HG02610 (cell line): ENCODE data around the gene LHX4.

Experiments
- ATAC-seq: cut with Tn5 transposase; IDR thresholded peaks from one replicate; pipeline ENCODE4 v1.9.1; 2021; ENCODE audit warnings: mild to moderate bottlenecking, moderate library complexity; ENCODE audit not compliant: unreplicated experiment

The LHX4 gene

DNA sequence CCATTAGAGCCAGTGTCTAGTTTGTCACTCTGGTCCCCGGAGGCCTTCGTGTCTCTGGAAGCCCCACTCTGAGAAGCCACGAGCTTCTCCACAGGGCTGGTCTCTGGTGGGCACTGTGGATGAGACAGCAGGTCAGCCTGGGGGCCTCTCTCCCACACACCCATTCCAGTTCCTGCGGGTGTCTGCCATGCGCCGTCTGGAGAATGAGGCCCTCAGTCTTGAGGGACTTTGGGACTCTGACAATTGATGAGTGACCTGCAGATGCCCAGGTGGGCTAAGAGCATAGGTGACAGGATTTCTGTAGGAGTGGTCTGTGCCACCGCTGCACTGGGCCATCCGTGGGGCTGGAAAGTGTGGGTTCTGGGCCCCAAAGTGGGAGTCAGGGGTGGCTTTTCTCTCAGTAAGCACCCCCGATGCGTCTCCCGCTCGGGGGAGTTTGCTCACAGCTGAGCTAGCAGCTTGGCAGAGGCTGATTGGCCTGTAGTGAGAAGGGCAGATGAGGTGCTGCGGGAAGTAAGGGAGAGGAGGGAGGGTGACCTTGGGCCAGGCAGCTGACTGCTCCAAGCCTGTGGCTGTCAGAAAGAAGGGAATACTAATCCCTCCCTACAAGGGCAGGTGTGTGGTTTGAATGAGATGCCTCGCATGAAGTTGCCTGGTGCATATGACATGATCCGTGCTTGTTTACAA, 26.4 kb downstream of the LHX4 start:
- ATAC-seq: no peak

GRCh38 chr1:180257028-180257386, 26.9 kb downstream of the LHX4 start:
- ATAC-seq: no peak

DNA sequence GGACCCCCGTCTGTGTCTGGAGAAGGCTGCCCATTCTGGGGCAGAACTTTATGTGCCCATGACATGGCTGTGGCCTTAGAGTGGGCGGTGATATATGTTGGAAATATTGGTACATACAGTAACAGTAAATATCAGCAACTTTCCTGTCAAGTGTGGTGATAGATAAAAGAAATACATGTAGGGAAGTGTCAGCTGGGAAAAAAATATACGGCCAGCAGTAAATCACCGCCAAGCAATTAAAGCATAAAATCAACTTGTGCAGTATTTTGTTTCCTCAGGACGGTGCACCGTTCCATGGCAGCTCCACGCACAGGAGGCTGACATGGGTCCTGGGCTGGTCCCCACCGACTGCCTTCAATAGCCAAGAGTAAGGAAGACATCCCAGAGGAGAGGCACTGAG, 27.4 kb downstream of the LHX4 start:
- no peak for ATAC-seq

- ATAC-seq: no peak
Observed at GRCh38 chr1:180258290-180258689, 28.2 kb downstream of the LHX4 start.

GRCh38 chr1:180258935-180259334, 28.9 kb downstream of the LHX4 start:
- ATAC-seq: no peak

GRCh38 chr1:180259431-180260338, 29.6 kb downstream of the LHX4 start:
- no peak for ATAC-seq

- no peak for ATAC-seq
Observed at GRCh38 chr1:180260541-180260940, 30.5 kb downstream of the LHX4 start.

- ATAC-seq: no peak
Observed at GRCh38 chr1:180261030-180261429, 31.0 kb downstream of the LHX4 start.

- no peak for ATAC-seq
Observed at GRCh38 chr1:180261524-180262155, 31.6 kb downstream of the LHX4 start.

- no peak for ATAC-seq
Observed at GRCh38 chr1:180262628-180263488, 32.8 kb downstream of the LHX4 start.

GRCh38 chr1:180264595-180264994, 34.5 kb downstream of the LHX4 start:
- no peak for ATAC-seq

- no peak for ATAC-seq
Observed at GRCh38 chr1:180265201-180265600, 35.1 kb downstream of the LHX4 start.

DNA sequence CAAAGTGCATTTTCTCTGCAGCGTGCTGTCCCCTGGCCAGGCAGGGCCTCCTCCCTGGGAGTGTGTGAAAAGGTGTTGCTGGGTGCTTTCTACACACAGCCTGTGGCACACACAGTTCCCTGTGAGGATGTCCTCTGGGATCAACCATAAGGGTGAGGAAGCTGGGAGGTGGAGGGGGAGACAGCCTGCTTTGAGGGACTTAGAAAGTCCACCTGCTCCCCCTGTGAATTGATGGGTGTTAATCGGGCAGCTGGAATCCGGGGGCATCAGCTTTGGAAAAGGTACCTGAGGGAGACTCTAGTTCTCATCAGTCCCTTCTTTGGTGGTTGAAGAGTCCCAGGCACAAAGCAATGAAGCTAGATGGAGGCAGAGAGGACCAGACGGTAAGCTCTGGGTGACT, 35.8 kb downstream of the LHX4 start:
- no peak for ATAC-seq

- no peak for ATAC-seq
Observed at GRCh38 chr1:180266275-180267210, 36.5 kb downstream of the LHX4 start.

GRCh38 chr1:180267211-180267561, 37.1 kb downstream of the LHX4 start:
- ATAC-seq: no peak

- ATAC-seq: no peak
Observed at GRCh38 chr1:180267761-180268555, 37.9 kb downstream of the LHX4 start.

DNA sequence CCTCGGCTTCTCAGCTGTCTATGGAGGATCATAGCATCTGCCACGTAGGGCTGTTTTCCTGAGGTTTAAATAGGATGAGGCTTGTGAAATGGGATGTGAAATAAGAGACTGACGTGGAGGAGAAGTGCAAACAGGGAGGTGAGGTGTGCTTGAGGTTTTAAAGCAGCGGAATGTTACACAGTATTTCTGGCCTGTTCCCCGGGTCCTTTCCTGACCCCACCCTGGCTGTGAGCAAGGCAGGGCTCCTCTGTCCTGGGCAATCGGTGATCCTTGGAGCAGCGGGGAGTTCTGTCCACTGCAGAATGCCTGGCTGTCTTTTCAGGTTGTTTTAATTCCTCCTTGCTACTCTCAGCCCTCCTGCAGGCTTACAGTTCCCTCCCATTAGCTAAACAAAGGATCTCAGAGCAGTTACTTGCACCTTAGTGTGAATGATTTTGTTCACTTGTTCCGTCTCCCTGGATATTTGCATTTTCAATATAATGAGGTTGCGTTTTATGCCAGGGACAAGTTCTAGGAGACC, 38.6 kb downstream of the LHX4 start:
- no peak for ATAC-seq

DNA sequence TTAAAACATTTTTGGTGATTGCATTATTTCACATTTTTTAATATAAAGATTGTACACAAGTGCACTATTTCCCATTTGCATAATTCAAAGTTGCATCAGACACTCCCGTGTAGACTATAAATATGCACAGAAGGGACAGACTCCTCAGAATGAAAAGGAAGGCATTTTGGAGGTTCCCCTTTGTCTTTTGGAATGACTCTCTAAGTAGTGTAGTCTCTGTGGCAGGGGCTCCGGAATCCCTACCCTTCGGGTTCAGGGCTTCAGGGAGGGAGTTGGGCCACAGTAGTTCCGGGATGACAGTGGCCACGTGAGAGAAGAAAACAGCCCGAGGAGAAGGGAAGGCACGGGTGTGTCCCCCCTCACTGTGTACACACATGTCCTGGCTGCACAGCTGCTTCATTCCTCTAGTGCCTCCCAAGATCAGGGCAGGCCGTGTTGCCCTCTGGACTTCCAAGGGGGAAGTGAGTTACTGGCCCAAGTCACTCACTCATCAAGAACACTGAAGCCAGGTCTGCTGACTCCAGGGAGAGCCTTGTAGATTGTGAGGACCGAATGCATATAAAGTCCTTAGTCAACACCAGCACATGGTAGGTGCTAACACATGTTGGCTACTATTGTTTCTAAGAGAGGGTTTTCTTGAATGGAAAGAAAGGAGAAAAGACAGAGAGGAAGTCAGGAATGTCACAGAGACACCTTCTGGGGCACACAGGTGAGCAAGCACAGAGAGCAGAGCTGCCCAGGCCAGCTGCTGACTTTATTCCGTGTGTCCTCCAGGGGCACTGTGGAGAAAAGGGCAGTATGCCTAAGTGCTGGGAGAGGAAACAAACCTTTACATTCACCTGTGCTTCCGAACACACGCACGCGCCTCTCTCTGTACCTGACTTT, 39.8 kb downstream of the LHX4 start:
- no peak for ATAC-seq
